Fibroblast of villous mesenchyme (primary cell): ENCODE measurements around the gene CFDP1. TPM values are rescaled to one million over a fixed set of nuclear protein-coding genes. Genes with fewer than 3 reads are reported as not detected.
A peak's percentile ranks its signal among the peaks of the same experiment; 100 is the strongest.

Source experiments
- DNase-seq: peaks from one replicate; pipeline ENCODE4 v3.0.0-alpha.2; 2010; ENCODE audit warnings: low read depth
- H3K4me3 ChIP-seq: 2 replicates; pipeline ENCODE4 v1.5.1; 2011; ENCODE audit warnings: low read depth, mild to moderate bottlenecking, low read length
- total RNA-seq: library from RNA; depleted of rRNA; stranded (reverse); fragments of >200 nt; gene quantifications from 2 replicates; pipeline ENCODE4 v1.2.3, GENCODE V29; 2012
- TF ChIP-seq, protein P1 (sequence below): IDR thresholded peaks from 2 replicates; pipeline ENCODE4 v1.5.1; 2012; ENCODE audit warnings: low read depth, mild to moderate bottlenecking, low read length; ENCODE audit not compliant: insufficient read depth

Gene CFDP1
- 38.0 and 39.7 TPM in 2 replicates for total RNA-seq

DNA sequence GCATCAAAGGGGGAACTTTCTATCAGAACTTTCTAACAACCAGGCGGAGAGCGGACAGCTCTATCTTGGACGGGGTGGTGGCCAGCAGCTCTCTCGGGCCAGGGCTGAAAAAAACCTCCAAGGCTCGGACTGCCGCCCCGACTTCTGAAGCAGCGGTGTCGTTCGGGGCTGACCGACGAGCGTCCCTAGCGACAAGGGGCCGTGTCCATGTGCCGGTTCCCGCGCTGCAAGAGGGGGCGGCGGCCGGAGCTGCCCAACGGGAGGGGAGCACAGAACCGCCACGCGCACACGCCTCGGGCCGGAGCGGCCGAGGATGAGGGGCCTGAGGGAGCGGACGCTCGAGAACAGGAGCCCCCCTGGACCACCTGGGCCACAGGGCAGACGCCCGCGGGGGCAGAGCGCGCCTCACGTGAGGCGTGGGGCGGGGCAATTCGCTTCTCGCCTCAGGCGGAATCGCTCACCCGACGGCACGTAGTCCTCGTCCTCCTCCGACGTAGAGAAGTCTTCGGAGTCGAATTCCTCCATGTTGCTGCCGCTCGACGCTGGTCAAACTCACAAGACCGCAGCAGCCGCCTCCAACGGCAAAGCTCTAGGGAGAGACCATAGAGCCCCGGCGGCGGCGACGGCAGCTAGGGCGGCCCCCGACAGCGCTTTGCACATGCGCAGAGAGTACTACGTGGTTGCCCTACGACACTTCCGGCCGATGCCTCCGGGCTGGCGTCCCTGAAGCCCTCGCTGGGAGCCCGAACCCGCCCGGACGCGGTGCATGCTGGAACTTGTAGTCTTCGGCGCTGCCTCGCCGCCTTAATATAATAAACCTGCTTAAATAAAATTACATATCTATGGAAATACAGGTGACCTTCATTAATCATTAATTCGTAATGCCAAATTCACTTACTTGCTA is at the start of gene CFDP1:
Gene CFDP1 (minus strand): TSS at position 676 of the 904 bp plus-strand sequence. CDS start 151 bp downstream, at position 525.
- H3K4me3 ChIP-seq: peak within 1 kb of the TSS; percentile 96
- TF ChIP-seq, protein P1, sequence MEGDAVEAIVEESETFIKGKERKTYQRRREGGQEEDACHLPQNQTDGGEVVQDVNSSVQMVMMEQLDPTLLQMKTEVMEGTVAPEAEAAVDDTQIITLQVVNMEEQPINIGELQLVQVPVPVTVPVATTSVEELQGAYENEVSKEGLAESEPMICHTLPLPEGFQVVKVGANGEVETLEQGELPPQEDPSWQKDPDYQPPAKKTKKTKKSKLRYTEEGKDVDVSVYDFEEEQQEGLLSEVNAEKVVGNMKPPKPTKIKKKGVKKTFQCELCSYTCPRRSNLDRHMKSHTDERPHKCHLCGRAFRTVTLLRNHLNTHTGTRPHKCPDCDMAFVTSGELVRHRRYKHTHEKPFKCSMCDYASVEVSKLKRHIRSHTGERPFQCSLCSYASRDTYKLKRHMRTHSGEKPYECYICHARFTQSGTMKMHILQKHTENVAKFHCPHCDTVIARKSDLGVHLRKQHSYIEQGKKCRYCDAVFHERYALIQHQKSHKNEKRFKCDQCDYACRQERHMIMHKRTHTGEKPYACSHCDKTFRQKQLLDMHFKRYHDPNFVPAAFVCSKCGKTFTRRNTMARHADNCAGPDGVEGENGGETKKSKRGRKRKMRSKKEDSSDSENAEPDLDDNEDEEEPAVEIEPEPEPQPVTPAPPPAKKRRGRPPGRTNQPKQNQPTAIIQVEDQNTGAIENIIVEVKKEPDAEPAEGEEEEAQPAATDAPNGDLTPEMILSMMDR: no peak
- DNase-seq: peak; percentile 94

DNA sequence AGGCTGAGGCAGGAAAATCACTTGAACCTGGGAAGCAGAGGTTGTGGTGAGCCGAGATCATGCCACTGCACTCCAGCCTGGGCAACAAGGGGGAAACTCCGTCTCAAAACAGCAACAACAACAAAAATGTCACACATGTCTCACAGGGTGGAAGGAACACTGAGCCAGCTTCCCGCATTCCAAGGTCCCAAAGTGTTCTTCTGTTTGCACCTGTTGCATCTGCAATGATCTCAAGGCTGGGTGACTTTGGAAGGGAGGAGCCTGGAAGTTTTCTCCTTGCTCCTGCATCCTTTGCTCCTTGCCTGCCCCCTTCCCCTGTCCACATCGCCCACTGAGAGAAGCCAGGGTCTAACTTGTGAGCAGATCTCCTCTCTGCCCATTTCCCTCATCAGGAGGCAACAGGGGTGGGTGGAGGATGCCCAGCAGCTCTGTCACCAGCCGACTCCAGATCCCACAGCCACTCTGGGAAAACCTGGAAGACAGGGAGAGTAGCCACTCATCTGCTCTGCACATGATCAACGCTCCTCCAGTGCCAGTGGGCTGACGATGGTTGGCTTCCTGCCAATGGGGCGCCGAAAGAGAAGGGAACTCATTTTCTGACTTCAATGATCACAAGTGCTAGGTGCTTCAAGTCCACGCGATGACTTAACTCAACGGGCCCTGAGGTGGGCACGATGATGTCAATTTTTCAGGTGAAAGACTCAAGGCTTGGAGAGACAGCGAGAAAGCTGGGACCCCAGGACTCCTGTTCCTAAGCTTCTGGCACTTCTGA is 49.3 kb upstream of the CFDP1 start:
- TF ChIP-seq, protein P1: no peak
- DNase-seq: no peak
- no peak overlapping the region for H3K4me3 ChIP-seq

DNA sequence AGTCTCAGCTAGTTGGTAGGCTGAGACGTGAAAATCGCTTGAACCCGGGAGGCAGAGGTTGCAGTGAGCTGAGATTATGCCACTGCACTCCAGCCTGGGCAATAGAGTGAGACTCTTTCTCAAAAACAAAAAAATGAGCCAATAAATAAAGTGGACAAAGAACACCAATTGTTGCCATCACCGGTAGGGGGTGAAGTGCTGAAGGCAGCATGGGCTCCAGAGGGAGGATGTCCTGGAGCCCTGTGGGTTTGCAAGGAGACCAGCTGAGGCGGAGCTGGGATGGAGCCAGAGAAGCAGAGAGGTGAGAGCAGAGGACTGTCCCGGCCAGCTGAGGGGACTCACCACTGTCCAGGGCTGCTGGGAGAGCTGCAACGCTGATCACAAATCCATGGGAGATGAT is 48.2 kb upstream of the CFDP1 start:
- H3K4me3 ChIP-seq: no peak overlapping the region
- DNase-seq: no peak
- TF ChIP-seq, protein P1: no peak

DNA sequence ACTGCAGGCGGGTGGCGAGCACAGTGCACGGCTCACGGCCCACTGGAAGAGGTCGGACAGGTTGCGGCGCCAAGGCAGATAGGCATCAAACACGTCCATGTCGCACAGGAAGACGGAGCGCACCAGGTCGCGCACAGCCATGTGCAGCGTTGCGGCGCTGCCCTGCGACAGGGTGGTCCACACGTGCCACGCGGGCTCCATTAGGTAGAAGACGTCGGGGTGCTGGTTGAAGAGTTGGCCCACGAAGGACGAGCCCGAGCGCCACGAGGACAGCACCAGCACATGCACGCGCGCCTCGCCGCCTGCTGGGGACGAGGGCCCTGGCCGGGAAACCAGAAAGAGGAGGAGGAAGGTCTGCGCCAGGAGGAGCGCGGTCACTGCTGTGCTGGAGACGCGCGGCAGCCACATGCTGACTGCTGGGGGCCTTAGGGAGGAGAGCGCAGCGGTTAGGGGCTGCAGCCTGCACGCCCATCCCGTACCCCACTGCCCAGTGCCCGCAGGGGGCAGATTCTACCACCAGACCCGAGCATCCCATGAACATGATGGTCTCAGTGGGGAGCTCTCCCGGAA is 46.2 kb upstream of the CFDP1 start:
- no peak for DNase-seq
- H3K4me3 ChIP-seq: no peak overlapping the region
- TF ChIP-seq, protein P1: no peak

DNA sequence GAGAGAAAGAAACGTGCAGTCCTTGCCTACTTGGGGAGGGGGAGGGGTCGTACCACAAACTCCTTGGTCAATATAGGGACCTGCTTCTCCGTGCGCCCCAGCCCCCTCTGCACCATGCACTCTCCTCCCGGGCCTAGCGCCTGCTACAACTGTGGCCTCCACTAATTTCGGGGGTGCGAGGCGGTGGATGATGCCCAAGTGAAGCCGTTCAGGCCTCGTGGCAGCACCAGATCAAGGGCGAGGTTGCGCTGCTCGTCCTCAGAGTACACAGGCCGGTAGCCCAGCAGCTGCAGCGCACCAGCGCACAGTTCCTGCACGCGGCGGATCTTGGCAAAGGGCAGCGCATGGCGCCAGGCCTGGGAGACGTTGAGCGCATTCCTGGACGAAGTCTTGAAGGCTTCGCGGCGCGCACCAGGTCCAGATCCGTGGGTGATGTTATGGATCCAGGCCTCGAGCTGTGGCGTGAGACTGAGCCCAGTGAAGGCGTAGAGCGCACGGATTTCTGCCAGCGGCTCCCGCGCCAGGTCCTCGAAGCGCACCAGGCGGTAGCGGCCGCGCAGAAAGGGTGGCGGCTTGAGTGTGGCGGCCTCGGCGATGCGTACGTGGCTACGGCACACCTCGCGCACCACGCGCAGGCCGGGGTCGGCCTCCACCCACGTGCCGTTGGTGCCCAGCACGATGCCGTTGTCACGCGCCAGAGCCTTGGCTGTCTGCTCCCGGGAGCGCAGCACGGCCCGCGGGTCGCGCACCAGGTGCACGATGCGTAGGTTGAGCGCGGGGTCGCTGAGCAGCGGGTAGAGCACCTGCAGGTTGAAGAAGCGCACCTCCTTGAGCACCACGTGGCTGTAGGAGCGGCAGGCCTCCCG is 45.4 kb upstream of the CFDP1 start:
- TF ChIP-seq, protein P1: no peak
- DNase-seq: no peak
- no peak overlapping the region for H3K4me3 ChIP-seq
